ENCODE results near the gene CCDC57. TPM values are rescaled to one million over a fixed set of nuclear protein-coding genes. Genes with fewer than 3 reads are reported as not detected.

CCDC57 gene
- total and polyA plus RNA-seq, 9 of the 15 experiments (the other 6 are each of a cell fraction or from before 2014, with no cell fraction given), result 0.83 to 36.2 (median 13.6) TPM

GRCh38 chr17:82098169-82098938, 114.3 kb downstream of the CCDC57 start, which contains the start of gene FASN:
Gene FASN (minus strand): TSS chr17:82098236. CDS start chr17:82096445, 1,791 bp downstream.
- in situ Hi-C loops (cut with MboI) (no loop called here), intact Hi-C loops (cut with micrococcal nuclease) (loop anchor here (5.0 kb wide), 1 partner anchor 66 kb away; the partner anchor contains the start of gene RAC3)
- peak; percentile 85 for ATAC-seq
- peak; percentile 96 to 99 (median 98) for DNase-seq (ENCODE audit: extremely low read depth in 1 of 4, low spot score in 3 of 4)
- ChIA-PET POLR2A (interaction anchor here (0.5 to 2.0 kb wide), 30 partner anchors 9 to 1932 kb away, joined by 3 to 16 read pairs (median 3); partner anchors contain the start of genes CENPX, DCXR and DUS1L), CTCF (ENCODE audit: low intra/inter-chr PET ratio) (interaction anchor here (0.6 kb wide), 2 partner anchors 68 to 183 kb away, joined by 3 read pairs; no protein-coding TSS in a partner anchor)
- no TSS peak for BruUV-seq (replicated peaks)
- peak within 1 kb of the TSS; percentile 96 to 100 for H3K9ac ChIP-seq (ENCODE audit: insufficient read depth in 1 of 2, low read depth in 2 of 2, low read length in 2 of 2)
- 0% methylated on average over 45 of the region's 124 CpGs for WGBS (ENCODE audit: insufficient coverage, low coverage, missing lambda C conversion rate)
- FAIRE-seq, result peak; percentile 72
- H3K36me3 ChIP-seq (ENCODE audit: control insufficient read depth, insufficient read depth, low read length), result peaks cover 41% of the 10 kb centered on the region
- peak within 1 kb of the TSS; percentile 93 for H2AFZ ChIP-seq (ENCODE audit: low read depth, low read length)
- peak within 1 kb of the TSS; percentile 95 for H3K27ac ChIP-seq (ENCODE audit: extremely low read depth, low read depth, low read length)
- no peaks in the 10 kb centered on the region for H3K9me3 ChIP-seq (replicated peaks; ENCODE audit: control insufficient read depth, insufficient read depth, low read depth, low read length)
- H3K9me1 ChIP-seq (ENCODE audit: control insufficient read depth, insufficient read depth, low read length), result no peaks in the 10 kb centered on the region
- no peaks in the 10 kb centered on the region for H3K27me3 ChIP-seq (ENCODE audit: control insufficient read depth in 2 of 2, insufficient read depth in 2 of 2, low read length in 2 of 2)
- peaks cover 25% of the 10 kb centered on the region for H4K20me1 ChIP-seq (replicated peaks; ENCODE audit: control insufficient read depth, insufficient read depth, low read length)
- peaks cover 37 to 92% of the 10 kb centered on the region in 2 experiments for H3K4me1 ChIP-seq (replicated peaks in 1 of 2; ENCODE audit: control insufficient read depth in 2 of 2, insufficient read depth in 2 of 2, low read length in 2 of 2)
- H3K4me2 ChIP-seq (ENCODE audit: insufficient read depth, low read length), result peak within 1 kb of the TSS; percentile 80
- H3K4me3 ChIP-seq, result peak within 1 kb of the TSS; percentile 97
- peaks cover 60% of the 10 kb centered on the region for H3K79me2 ChIP-seq (ENCODE audit: control insufficient read depth, insufficient read depth, low read length)
- TF ChIP-seq POLR2H (tag; IDR thresholded peaks at IDR 0.05; ENCODE audit: low read depth), result peak; percentile 93
- TF ChIP-seq CEBPB (tag; IDR thresholded peaks at IDR 0.05), result no peak
- peak; percentile 69; the same call in 1 of the 2 replicates for TF ChIP-seq CHCHD3 (CRISPR knock-in tag; IDR thresholded peaks at IDR 0.05)
- TF ChIP-seq MED1 (CRISPR knock-in tag; IDR thresholded peaks at IDR 0.05; ENCODE audit: borderline replicate concordance), result no peak
- TF ChIP-seq E2F1 (CRISPR knock-in tag; IDR thresholded peaks at IDR 0.05), result 0 out of 2 replicates have a peak, but pooled peaks have one; percentile 13
- TF ChIP-seq RNF219 (CRISPR knock-in tag; IDR thresholded peaks at IDR 0.05), result no peak
- no peak for TF ChIP-seq KLF16 (IDR thresholded peaks at IDR 0.05)
- TF ChIP-seq CTBP1 (IDR thresholded peaks at IDR 0.05; ENCODE audit: borderline replicate concordance), result peak; percentile 100
- TF ChIP-seq, protein P1, sequence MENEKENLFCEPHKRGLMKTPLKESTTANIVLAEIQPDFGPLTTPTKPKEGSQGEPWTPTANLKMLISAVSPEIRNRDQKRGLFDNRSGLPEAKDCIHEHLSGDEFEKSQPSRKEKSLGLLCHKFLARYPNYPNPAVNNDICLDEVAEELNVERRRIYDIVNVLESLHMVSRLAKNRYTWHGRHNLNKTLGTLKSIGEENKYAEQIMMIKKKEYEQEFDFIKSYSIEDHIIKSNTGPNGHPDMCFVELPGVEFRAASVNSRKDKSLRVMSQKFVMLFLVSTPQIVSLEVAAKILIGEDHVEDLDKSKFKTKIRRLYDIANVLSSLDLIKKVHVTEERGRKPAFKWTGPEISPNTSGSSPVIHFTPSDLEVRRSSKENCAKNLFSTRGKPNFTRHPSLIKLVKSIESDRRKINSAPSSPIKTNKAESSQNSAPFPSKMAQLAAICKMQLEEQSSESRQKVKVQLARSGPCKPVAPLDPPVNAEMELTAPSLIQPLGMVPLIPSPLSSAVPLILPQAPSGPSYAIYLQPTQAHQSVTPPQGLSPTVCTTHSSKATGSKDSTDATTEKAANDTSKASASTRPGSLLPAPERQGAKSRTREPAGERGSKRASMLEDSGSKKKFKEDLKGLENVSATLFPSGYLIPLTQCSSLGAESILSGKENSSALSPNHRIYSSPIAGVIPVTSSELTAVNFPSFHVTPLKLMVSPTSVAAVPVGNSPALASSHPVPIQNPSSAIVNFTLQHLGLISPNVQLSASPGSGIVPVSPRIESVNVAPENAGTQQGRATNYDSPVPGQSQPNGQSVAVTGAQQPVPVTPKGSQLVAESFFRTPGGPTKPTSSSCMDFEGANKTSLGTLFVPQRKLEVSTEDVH (IDR thresholded peaks at IDR 0.05; ENCODE audit: low read depth, partially characterized antibody), result no peak
- TF ChIP-seq, protein P2, sequence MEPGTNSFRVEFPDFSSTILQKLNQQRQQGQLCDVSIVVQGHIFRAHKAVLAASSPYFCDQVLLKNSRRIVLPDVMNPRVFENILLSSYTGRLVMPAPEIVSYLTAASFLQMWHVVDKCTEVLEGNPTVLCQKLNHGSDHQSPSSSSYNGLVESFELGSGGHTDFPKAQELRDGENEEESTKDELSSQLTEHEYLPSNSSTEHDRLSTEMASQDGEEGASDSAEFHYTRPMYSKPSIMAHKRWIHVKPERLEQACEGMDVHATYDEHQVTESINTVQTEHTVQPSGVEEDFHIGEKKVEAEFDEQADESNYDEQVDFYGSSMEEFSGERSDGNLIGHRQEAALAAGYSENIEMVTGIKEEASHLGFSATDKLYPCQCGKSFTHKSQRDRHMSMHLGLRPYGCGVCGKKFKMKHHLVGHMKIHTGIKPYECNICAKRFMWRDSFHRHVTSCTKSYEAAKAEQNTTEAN (CRISPR knock-in tag; IDR thresholded peaks at IDR 0.05), result no peak
- TF ChIP-seq RCOR1 (IDR thresholded peaks at IDR 0.05; ENCODE audit: borderline replicate concordance in 1 of 2, low read depth in 2 of 2, low read length in 2 of 2), result 0 out of 4 replicates have a peak, but pooled peaks of 1 of the 2 experiments have one; percentile 14
- TF ChIP-seq FOXK2 (conservative IDR thresholded peaks at IDR 0.05 in 1 of 2, IDR thresholded peaks at IDR 0.05 in 1 of 2; ENCODE audit: low read depth in 2 of 2), result no peak
